DOHH2 (cell line): Measurements from ENCODE around the gene AKT2.

Experiments
- H3F3A ChIP-seq: fragments of 200-600 bp; sonication (generic), shearing (Covaris generic); 2 replicates; pipeline ENCODE4 v1.6.0; 2016; ENCODE audit warnings: antibody characterized with exemption, mild to moderate bottlenecking; ENCODE audit not compliant: control insufficient read depth, insufficient read depth
- H3K27ac ChIP-seq: fragments of 200-600 bp; sonication (generic); 2 replicates; pipeline ENCODE4 v1.5.1; 2014; ENCODE audit warnings: low read depth, mild to moderate bottlenecking, low read length, moderate library complexity
- H3K27me3 ChIP-seq: fragments of 200-600 bp; sonication (generic); 2 replicates; pipeline ENCODE4 v1.6.1; 2014; ENCODE audit warnings: mild to moderate bottlenecking, low read length, mixed read lengths; ENCODE audit not compliant: control insufficient read depth
- H3K36me3 ChIP-seq: fragments of 200-600 bp; sonication (generic); 2 replicates; pipeline ENCODE4 v1.6.1; 2014; ENCODE audit warnings: mild to moderate bottlenecking, low read length, moderate library complexity, mixed read lengths; ENCODE audit not compliant: control insufficient read depth
- H3K4me1 ChIP-seq: fragments of 200-600 bp; sonication (generic); 2 replicates; pipeline ENCODE4 v1.6.1; 2014; ENCODE audit warnings: mild to moderate bottlenecking, low read length, mixed read lengths; ENCODE audit not compliant: control insufficient read depth
- H3K4me2 ChIP-seq: fragments of 200-600 bp; sonication (generic); 2 replicates; pipeline ENCODE4 v1.6.0; 2014; ENCODE audit warnings: mild to moderate bottlenecking, low read length, moderate library complexity
- H3K4me3 ChIP-seq: fragments of 200-600 bp; sonication (generic); 2 replicates; pipeline ENCODE4 v1.5.1; 2014; ENCODE audit warnings: mild to moderate bottlenecking, low read length, mixed read lengths
- H3K79me2 ChIP-seq: fragments of 200-600 bp; sonication (generic); 2 replicates; pipeline ENCODE4 v1.6.1; 2014; ENCODE audit warnings: mild to moderate bottlenecking, low read length, mixed read lengths; ENCODE audit not compliant: control insufficient read depth
- H3K9me2 ChIP-seq: fragments of 200-600 bp; sonication (generic); replicated peaks from 2 replicates; pipeline ENCODE4 v1.6.1; 2014; ENCODE audit warnings: mild to moderate bottlenecking, low read length, mixed read lengths; ENCODE audit not compliant: control insufficient read depth
- H3K9me3 ChIP-seq: fragments of 200-600 bp; sonication (generic); 2 replicates; pipeline ENCODE4 v1.6.1; 2014; ENCODE audit warnings: antibody characterized with exemption, low read length, mixed read lengths; ENCODE audit not compliant: control insufficient read depth, insufficient read depth
- H4K20me1 ChIP-seq: fragments of 200-600 bp; sonication (generic); 2 replicates; pipeline ENCODE4 v1.6.0; 2014; ENCODE audit warnings: low read depth, mild to moderate bottlenecking, antibody characterized with exemption, low read length, moderate library complexity; ENCODE audit not compliant: control insufficient read depth, insufficient read depth
- EZH2phosphoT487 ChIP-seq: fragments of 200-600 bp; sonication (generic); IDR thresholded peaks from 2 replicates; pipeline ENCODE4 v1.6.1; 2017; ENCODE audit warnings: borderline replicate concordance, mild to moderate bottlenecking, antibody characterized with exemption, low read length, moderate library complexity, mixed read lengths
- TF ChIP-seq, protein P1 (sequence below): fragments of 200-600 bp; sonication (generic); IDR thresholded peaks from one replicate; pipeline ENCODE4 v1.5.1; 2014; ENCODE audit warnings: antibody characterized with exemption, mild to moderate bottlenecking, low read depth, low read length; ENCODE audit not compliant: poor library complexity, severe bottlenecking

AKT2 gene

DNA sequence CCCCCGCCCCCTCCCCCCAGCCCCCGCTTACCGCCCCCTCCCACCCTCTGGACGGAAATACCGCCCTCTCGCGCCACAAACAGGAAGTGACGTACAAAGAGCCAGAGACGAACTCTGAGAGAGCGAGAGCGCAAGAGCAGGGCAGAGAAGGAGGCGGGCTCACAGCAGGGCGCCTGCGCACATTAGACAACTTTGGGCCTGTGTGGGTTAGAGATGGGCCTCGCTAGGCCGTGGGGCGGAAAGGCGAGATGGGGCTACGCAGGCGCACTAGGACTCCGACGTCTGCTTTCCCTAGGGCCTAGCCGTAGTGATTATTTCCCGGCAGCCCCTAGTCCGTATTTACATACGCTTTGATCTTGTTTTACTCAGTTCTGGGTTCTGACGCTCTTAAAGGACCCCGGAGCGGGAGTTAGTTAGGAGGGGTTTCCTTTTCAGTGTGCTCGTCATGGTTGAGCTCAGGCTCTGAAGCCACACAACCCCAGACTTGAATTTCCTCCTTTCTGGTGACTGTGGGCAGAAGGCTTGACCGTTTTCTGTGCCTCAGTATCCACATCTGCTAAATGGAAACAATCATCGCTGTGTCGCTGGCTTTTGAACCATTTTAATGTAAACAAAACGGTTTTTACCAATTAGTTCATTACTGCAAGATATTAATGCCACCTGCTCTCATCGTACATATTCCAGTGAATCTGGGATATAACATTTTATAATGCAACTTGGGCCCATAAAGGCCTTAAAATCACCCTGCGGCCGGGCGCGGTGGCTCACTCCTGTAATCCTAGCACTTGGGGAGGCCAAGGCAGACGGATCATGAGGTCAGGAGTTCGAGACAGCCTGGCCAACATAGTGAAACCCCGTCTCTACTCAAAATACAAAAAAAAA is 449 bp upstream of the AKT2 start:
- Histone ChIP-seq H3K79me2 (peaks cover 42% of the 10 kb centered on the region), H3K9me2 (no peaks in the 10 kb centered on the region), H3K9me3 (no peaks in the 10 kb centered on the region), H3K27ac (peak overlapping the region; percentile 84), H3K36me3 (peaks cover 31% of the 10 kb centered on the region), H3K4me2 (peak overlapping the region; percentile 81), H3K4me1 (peaks cover 50% of the 10 kb centered on the region), H3K4me3 (peak overlapping the region; percentile 79), H4K20me1 (0 out of 2 replicates have a peak, but pooled peaks cover 5% of the 10 kb centered on the region), H3K27me3 (no peaks in the 10 kb centered on the region), H3F3A (peaks cover 10% of the 10 kb centered on the region)
- TF ChIP-seq, protein P1, sequence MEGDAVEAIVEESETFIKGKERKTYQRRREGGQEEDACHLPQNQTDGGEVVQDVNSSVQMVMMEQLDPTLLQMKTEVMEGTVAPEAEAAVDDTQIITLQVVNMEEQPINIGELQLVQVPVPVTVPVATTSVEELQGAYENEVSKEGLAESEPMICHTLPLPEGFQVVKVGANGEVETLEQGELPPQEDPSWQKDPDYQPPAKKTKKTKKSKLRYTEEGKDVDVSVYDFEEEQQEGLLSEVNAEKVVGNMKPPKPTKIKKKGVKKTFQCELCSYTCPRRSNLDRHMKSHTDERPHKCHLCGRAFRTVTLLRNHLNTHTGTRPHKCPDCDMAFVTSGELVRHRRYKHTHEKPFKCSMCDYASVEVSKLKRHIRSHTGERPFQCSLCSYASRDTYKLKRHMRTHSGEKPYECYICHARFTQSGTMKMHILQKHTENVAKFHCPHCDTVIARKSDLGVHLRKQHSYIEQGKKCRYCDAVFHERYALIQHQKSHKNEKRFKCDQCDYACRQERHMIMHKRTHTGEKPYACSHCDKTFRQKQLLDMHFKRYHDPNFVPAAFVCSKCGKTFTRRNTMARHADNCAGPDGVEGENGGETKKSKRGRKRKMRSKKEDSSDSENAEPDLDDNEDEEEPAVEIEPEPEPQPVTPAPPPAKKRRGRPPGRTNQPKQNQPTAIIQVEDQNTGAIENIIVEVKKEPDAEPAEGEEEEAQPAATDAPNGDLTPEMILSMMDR = no peak
- no peak for TF ChIP-seq EZH2phosphoT487

DNA sequence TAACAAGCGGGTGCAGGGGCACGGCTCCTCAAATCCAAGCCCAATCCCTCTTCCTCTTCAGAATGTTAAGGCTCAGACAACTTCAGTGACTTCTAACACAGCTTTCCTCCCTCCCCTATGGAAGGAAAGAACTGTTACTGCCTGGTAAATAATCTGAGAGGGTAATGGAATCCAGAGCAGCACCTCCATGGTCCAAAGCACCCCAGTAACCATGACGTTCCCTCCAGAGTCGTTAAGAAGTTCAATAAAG is 969 bp downstream of the AKT2 start:
- H3F3A ChIP-seq = peaks cover 10% of the 10 kb centered on the region
- H3K9me3 ChIP-seq = no peaks in the 10 kb centered on the region
- peaks cover 56% of the 10 kb centered on the region for H3K4me1 ChIP-seq
- TF ChIP-seq EZH2phosphoT487 = no peak
- TF ChIP-seq, protein P1 = no peak
- peak overlapping the region; percentile 79 for H3K4me3 ChIP-seq
- no peaks in the 10 kb centered on the region for H3K9me2 ChIP-seq
- H3K79me2 ChIP-seq = peaks cover 56% of the 10 kb centered on the region
- H3K27ac ChIP-seq = peak overlapping the region; percentile 84
- H3K4me2 ChIP-seq = peak overlapping the region; percentile 89
- peaks cover 31% of the 10 kb centered on the region for H3K36me3 ChIP-seq
- H4K20me1 ChIP-seq = 0 out of 2 replicates have a peak, but pooled peaks cover 5% of the 10 kb centered on the region
- H3K27me3 ChIP-seq = no peaks in the 10 kb centered on the region

DNA sequence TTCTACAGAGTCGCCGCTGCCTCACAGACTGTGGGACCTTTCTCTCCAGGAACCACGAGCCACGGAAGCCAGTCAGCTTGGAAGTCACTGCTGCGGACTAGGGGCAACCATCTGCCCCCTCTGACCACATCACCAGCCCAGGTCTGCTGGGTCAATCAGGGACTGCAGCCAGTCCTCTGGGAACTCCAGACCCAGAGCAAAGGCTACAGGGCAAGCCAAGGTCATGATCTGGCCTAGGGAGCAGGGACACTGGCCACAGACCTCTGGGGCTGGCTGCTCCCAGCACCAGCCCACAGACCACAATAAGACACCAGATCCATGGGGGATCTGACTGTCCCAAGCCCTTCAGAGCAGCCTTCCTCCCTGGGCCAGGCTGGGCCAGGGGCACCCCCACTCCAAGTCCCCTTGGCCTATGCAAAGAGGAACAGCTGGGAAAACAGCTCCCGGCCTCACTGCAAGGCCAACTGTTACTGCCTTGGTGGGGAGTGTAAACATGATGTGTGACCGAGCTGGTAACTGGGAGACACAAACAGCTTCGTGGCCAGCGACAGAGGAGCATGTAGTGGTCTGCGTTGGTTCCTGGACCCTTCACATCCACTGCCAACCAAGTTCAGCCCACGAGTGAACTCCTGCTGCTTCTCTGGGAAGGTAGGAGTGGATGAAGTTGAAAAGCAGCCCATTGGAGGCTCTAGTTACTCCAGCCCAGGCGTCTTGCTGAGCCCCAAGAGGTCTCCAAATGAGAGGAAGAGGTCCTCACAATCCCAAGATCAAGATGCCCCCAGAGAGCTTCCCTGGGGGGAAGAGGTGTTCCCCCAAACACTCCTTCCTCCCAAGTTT is 1.5 kb downstream of the AKT2 start:
- H3K27ac ChIP-seq = peak overlapping the region; percentile 84

More for the DNA sequence above, 1.5 kb downstream of the AKT2 start:
- H3K79me2 ChIP-seq = peaks cover 62% of the 10 kb centered on the region
- TF ChIP-seq, protein P1 = no peak
- TF ChIP-seq EZH2phosphoT487 = no peak
- H4K20me1 ChIP-seq = peaks cover 8% of the 10 kb centered on the region; the same call in 1 of the 2 replicates
- H3K9me2 ChIP-seq = no peaks in the 10 kb centered on the region
- no peaks in the 10 kb centered on the region for H3K27me3 ChIP-seq
- peaks cover 56% of the 10 kb centered on the region for H3K4me1 ChIP-seq
- H3K9me3 ChIP-seq = no peaks in the 10 kb centered on the region
- peaks cover 10% of the 10 kb centered on the region for H3F3A ChIP-seq
- peak overlapping the region; percentile 79 for H3K4me3 ChIP-seq
- peaks cover 31% of the 10 kb centered on the region for H3K36me3 ChIP-seq
- H3K4me2 ChIP-seq = peak overlapping the region; percentile 89
